GM19397 (cell line): ENCODE results near the gene SLC6A4.
"Not testable (repeated sequence)": the region's sequence is repeated elsewhere in the genome, so short reads cannot be mapped to it uniquely, and the experiment has no call there.

Experiments used
- ATAC-seq: cut with Tn5 transposase; IDR thresholded peaks from one replicate; pipeline ENCODE4 v1.9.1; 2021; ENCODE audit warnings: mild to moderate bottlenecking, moderate library complexity; ENCODE audit not compliant: unreplicated experiment

Gene SLC6A4

DNA sequence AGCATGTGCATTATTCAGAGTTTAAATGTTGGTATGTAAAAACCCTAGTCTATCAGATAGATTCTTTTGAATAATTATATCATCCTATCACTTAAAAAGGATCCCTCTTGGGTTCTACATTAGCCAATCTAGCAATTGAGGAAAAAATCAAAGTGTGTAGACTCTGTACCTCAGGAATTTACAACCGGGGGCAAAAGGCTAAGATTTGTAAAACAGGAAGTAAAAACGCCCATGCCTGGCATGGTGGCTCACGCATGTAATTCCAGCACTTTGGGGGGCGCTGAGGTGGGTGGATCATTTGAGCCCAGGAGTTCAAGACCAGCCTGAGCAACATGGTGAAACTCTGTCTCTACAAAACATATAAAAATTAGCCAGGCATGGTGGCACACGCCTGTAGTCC is 58.6 kb downstream of the SLC6A4 start:
- ATAC-seq: no peak

DNA sequence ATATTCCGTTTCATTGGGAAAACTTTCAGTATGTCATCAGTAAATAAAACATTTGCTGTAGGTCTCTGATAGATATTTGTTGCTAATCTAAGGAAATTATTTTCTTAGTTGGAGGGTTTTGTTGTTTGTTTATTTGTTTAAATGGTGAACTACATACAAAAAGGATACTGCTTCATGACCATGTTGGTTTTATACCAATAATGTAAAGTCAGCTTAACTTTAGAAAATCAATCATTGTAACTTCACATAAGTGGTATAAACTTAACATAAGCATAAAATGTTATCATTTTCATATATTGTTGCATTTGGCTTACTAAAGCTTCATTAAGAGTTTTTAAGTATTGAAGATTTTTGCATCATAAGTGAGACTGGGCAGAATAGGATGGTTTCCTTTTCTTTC is 60.9 kb downstream of the SLC6A4 start:
- ATAC-seq: no peak

DNA sequence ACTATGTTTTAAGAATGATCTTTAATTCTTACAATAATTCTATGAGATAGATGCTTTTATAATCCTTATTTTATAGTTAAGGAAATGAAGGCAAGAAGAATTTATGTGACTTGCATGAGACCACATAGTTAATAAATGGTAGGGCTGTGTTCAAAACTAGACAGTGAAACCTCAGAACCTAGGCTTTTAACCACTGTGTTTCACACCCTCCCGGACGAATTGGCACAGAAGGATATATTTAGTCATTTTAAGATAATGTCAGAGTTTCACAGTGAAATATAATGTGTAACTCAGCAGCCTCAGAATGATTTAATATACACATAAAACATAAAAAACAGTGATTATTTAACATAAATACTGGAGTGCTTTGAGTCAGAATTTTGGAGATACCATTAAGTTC is 61.8 kb downstream of the SLC6A4 start:
- ATAC-seq: peak; percentile 86

DNA sequence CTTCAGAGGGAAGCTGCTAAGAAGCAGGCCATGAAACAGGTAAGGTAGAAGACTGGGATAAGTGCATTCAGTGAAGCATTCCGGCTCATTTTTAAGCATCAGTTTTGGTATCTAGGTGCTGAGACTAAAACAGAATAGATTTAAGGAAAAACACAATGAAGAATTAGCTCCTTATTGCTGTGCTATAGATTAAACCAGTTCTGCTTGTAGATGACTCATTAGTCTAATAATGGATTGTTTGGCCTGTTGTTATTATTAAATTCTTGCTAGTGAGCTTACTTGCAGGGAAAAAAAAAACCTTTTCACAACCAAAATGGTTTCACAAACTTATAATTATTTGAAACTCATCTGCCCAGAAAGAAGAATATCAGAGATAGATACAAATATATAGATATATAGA is 62.9 kb downstream of the SLC6A4 start:
- ATAC-seq: no peak

DNA sequence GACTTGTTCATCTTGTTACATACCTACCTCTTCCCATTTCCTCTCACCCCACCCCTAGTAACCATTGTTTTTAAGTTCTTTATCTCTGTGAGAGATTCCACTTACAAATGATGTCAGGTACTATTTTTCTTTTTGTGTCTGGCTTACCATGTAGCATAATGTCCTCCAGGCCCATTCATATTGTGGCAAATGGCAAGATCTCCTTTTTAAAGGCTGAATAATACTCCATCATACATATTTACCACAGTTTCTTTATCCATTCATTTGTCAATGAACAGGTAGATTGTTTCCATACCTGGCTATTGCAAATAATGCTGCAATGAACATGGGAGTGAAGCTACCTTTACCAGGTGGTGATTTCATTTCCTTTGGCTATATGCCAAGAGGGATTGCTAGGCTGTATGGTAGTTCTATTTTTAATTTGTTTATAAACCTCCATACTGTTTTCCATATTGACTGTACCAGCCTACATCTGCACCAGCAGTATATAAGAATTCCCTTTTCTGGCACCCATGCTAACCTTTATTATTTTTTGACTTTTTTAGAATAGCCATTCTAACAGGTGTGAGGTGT is 65.0 kb downstream of the SLC6A4 start:
- ATAC-seq: no peak

DNA sequence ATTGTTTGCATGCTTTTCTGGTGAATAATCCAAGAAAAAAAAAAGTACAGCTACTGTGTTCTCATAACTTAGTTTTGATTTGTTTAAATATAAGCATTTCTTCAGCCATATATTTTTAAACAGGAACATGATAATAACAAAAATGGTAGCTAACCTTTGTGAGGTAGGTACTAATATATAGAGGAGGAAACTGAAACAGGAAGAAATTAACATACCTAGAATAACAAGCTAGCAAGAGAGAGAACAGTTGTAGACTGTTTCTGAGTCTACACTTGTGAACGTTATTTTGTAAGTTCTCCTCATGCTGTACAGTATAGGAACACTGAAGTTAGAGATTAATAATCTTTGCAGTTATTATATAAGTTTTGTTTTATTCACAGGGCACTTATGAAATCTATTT is 69.5 kb downstream of the SLC6A4 start:
- no peak for ATAC-seq

DNA sequence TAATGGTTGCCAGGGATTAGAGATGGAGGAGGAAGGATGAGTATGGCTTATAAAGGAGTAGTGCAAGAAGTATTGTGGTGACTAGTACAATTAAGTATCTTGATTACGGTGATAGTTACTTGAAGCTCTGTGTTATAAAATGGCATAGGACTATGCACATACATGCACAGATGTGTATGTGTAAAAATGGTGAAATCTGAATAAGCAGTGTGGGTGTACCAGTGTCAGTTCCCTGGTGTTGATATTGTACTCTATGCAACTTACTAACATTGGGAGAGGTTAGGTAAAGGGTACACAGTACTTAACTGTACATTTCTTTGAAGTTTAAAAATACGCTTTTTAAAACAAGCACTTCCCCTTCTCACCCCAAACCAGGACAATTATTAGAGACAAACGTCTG is 70.3 kb downstream of the SLC6A4 start:
- no peak for ATAC-seq

DNA sequence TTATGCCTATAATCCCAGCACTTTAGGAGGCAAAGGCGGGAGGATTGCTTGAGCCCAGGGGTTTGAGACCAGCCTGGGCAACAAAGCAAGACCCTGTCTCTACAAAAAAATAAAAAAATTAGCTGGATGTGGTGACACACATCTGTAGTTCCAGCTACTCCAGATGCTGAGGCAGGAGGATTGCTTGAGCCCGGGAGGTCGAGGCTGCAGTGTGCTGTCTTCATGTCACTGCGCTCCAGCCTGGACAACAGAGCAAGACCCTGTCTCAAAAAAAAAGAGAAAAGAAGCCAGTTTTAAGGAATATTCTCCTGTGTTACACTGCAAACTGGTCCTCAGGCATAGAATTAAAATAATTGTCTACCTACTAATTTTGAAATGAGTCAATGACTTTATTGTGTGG is 71.0 kb downstream of the SLC6A4 start:
- ATAC-seq: no peak

DNA sequence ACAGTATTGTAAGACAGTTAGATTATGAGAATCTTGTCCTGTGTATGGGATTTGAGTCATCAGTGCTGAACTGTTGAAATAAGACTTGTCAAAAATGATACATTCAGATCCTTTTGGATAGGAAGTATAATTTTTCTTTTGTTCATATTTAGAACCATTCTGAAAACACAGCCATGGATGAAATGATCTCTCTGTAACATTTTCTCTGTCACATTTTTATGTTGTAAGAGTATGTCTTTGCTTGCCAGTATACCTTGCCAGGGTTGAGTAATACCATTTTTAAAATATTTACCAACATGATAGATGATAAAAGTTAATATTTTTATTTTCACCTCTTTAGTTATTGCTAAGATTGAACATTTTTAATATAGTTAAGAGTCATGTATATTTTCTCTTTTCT is 73.9 kb downstream of the SLC6A4 start:
- no peak for ATAC-seq

DNA sequence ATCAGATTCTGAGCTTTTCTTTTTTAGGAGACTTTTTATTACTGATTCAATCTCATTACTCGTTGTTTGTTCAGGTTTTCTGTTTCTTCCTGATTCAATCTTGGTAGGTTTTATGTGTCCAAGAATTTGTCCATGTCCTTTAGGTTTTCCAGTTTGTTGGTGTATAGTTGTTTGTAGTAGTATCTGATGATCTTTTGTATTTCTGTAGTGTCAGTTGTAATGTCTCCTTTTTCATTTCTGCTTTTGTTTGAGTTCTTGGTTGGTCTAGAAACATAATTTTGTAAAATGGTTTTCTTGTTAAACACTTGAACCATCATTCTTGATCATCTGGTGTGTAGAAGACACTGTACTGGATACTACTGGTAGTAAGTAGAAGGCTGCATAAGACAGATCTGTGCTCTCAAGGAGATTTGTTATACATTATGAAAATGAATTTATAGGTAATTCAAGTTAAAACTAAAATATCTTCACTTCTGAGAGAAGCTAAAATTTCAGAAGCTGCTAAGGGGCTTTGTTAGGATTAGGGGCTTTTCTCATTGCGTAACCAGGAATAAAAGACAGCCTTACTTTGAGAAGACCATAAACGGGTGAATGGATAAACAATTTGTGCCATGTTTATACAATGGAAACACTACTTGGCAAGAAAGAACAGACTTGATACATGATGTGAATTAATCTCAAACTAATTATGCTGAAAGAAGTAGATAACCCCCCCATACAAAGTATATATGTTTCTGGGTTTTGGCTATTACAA is 74.9 kb downstream of the SLC6A4 start:
- no peak for ATAC-seq

DNA sequence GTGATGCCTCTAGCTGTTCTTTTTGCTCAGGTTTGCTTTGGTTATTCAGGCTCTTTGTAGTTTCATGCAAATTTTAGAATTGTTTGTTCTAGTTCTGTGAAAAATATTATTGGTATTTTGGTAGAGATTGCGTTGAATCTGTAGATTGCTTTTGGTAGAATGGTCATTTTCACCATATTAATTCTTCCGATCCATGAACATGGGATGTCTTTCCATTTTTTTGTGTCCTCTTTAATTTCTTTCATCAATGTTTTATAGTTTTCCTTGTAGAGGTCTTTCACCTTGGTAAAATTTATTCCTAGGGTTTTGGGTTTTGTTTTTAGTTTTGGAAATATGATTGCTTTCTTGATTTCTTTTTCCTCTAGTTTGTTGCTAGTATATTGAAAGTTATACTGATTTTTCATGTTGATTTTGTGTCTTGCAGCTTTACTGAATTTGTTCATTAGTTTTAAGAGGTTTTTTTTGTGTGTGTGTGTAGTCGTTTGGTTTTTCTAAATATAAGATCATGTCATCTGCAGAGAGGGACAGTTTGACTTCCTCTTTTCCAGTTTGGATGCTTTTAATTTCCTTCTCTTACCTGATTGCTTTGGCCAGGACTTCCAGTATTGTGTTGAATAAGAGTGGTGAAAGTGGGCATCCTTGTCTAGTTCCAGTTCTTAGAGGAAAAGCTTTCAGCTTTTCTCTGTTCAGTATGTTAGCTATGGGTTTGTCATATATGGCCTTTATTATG is 76.4 kb downstream of the SLC6A4 start:
- no peak for ATAC-seq

DNA sequence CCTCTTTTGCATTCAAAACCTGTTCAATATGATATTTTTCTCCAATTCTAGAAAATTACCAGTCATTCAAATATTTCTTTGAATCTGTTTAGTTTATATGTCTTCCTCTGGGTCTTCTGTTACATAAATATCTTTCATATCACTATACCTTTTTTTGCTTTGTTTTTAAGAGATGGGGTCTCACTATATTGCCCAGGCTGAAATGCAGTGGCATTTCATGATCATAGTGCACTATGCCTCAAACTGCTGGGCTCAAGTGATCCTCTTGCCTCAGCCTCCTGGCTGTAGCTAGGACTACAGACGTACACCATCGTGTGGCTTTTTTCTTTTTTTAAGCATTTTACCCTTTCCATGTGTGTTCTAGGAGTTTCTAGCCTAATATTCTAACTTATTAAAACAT is 80.1 kb downstream of the SLC6A4 start:
- no peak for ATAC-seq

DNA sequence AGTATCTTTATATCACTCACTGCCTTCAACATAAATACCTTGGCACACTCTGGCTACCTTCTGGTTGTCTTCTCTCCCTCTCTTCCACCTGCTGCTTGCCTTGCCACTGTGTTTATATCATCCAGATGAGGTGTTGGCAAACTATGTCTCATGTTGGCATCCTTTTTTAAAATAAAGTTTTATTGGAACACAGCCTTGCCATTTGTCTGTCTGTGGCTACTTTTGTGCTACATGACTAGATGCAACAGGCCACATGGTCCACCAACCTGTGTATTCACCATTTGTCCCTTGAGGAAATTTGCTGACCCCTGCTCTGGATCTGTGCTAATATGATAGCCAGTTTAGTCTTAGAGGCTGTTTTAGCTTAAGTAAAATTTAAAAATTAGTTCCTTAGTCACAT is 82.0 kb downstream of the SLC6A4 start:
- ATAC-seq: no peak

DNA sequence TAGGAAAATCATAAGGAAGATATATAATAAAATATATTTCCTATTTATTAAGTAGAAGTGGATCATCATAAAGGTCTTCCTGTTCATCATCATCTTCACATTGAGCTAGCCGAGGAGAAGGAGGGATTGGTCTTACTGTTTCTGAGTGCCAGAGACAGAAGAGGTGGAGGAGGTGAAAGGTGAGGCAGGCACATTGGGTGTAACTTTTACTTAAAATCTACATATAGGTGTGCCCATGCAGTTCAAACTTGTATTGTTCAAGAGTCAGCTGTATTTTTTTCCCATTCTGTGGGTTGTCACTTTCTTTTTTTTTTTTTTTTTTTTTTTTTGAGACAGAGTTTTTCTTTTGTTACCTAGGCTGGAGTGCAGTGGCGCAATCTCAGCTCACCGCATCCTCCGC is 84.0 kb downstream of the SLC6A4 start:
- ATAC-seq: no peak

DNA sequence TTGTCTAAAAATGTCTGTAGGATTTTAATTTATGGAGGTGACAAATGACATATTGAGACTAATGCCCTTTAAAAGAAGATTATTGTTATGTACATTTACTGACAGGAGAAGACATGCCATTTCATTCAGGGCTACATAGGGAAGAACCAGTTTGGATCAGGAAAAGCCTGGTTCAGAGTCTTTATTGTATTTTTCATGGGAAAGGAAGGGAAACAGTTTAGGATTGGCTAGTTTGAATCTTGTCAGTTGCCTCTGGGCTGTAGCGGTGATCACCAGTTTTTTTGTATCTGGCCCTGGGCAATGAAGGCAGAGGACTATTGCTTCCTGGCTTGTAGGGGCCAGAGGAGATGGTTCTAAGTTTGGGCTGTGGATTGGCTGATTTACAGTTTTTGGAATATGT is 87.1 kb downstream of the SLC6A4 start:
- no peak for ATAC-seq

DNA sequence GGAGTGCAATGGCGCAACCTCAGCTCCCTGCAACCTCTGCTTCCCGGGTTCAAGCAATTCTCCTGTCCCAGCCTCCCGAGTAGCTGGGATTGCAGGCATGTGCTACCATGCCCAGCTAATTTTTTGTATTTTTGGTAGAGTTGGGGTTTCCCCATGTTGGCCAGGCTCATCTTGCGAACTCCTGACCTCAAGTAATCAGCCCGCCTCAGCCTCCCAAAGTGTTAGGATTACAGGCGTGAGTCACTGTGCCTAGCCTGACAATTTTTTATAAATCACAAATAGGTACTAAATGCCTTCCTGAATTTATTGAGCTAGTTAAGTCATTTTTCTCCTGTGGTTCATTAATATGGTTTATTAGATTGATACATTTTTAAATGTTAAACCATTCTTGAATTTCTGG is 87.6 kb downstream of the SLC6A4 start:
- not testable (repeated sequence) for ATAC-seq
